ENCODE data around the gene NRCAM. TPM values are rescaled to one million over a fixed set of nuclear protein-coding genes. Genes with fewer than 3 reads are reported as not detected.
A peak's percentile ranks its signal among the peaks of the same experiment; 100 is the strongest.
"Not testable (repeated sequence)": the region's sequence is repeated elsewhere in the genome, so short reads cannot be mapped to it uniquely, and the experiment has no call there.

The NRCAM gene
- total RNA-seq: 0.26 and 0.51 TPM in 2 replicates

DNA sequence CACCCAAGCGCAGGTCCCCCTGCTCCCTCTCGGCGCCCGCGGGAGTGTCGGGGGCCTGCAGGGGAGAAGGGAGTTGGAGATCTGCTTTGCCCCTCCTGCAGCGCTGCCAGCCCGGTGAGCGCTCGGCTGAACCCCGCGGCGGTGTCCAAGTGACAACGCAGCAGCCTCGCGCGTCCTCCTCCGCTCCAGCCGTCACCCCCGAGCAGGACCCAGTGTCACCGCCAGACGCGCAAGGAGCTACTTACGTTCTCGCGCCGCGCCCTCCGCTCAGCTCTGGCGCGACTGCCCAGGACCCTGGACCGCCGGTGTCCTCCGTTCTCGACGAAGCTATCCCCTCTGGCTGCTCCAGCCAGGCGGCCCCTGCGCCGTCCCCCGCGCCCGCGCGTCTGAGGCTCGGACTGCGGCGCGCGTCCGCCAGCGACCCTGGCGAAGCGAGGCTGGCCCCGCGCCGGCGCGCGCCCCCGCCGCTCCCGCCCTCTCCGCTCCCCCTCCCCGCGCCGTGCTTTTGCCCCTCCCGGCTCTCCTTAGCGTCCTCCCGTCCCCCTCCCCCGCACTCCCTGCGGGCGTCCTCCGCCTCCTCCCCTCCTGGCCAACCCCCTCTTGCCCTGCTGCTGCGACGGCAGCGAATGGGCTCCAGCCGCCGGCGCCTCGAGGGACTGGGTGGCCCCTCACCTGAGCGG lies at the start of gene NRCAM:
Gene NRCAM, minus strand, starts transcription at position 439 of the 680 bp plus-strand sequence. CDS start 216,372 bp downstream, outside the sequence.
- Histone ChIP-seq H3K27me3 (ENCODE audit: control insufficient read depth, insufficient read depth, low read length) (peaks cover 22% of the 10 kb centered on the region), H3K4me3 (ENCODE audit: low read depth, low read length) (peak within 1 kb of the TSS; percentile 36), H3K36me3 (ENCODE audit: control insufficient read depth, insufficient read depth, low read length) (no peaks in the 10 kb centered on the region)
- DNase-seq (ENCODE audit: low read depth) (no peak), FAIRE-seq (no peak)
- TF ChIP-seq, protein P1, sequence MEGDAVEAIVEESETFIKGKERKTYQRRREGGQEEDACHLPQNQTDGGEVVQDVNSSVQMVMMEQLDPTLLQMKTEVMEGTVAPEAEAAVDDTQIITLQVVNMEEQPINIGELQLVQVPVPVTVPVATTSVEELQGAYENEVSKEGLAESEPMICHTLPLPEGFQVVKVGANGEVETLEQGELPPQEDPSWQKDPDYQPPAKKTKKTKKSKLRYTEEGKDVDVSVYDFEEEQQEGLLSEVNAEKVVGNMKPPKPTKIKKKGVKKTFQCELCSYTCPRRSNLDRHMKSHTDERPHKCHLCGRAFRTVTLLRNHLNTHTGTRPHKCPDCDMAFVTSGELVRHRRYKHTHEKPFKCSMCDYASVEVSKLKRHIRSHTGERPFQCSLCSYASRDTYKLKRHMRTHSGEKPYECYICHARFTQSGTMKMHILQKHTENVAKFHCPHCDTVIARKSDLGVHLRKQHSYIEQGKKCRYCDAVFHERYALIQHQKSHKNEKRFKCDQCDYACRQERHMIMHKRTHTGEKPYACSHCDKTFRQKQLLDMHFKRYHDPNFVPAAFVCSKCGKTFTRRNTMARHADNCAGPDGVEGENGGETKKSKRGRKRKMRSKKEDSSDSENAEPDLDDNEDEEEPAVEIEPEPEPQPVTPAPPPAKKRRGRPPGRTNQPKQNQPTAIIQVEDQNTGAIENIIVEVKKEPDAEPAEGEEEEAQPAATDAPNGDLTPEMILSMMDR (IDR thresholded peaks at IDR 0.05; ENCODE audit: insufficient read depth, low read length, severe bottlenecking): no peak

DNA sequence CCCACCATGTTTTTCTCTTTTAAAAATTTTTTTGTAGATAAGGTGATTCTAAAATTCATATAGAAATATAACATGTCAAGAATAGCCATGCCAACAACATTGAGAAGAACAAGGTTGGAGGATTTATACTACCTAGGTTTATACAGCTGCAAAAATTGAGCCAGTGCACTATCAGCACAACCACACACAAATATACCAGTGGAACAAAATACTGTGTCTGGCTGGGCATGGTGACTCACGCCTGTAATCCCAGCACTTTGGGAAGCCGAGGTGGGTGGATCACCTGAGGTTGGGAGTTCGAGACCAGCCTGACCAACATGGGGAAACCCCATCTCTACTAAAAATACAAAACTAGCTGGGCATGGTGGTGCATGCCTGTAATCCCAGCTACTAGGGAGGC lies 48.3 kb upstream of the NRCAM start:
- H3K27me3 ChIP-seq (ENCODE audit: control insufficient read depth, insufficient read depth, low read length); H3K4me3 ChIP-seq (ENCODE audit: low read depth, low read length); FAIRE-seq; H3K36me3 ChIP-seq (ENCODE audit: control insufficient read depth, insufficient read depth, low read length); DNase-seq (ENCODE audit: low read depth): not testable (repeated sequence)

DNA sequence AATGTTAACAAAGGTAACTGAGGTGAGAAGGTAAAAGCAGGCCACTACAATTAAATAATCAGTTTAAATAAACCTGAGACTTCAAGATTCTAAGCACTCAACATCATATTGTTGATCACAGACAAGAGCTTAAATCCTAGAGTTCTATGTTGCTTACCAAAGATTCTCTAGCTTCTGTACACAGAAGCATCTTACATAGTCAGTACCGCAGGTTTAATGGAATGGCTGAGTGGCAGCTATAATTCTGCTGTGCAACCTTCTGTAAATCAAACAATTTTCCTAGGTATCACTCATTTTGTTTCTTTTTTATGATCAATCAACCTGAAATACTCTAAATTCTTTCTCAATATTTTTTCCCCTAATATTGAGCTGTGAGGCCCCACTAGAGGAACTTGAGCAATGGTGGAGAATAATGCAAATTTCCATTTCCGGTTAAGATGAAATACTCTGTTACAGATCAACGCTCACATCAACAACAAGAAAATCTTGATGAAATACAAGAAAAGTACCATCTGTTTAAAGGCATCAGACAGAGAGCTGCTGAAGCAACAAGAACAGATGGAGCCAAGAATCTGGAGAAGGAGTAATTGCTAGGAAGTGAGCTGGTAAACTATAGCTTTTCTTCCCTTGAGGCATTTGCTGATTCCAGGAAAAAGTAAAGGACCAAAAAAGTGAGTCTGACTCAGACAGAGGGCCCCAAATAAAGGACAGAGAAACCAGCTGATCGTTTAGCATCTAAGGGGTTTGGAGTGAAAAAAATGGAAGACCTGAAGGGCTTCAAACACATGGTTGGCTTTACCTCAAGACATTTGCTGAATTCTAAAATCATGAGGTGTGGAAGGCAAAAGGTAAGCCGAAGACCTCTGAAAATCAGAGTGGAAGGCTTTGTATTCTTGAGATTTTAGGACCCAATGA lies 47.1 kb upstream of the NRCAM start:
- Histone ChIP-seq H3K36me3 (ENCODE audit: control insufficient read depth, insufficient read depth, low read length) (peaks cover 1% of the 10 kb centered on the region), H3K27me3 (ENCODE audit: control insufficient read depth, insufficient read depth, low read length) (no peaks in the 10 kb centered on the region), H3K4me3 (ENCODE audit: low read depth, low read length) (no peak overlapping the region)
- FAIRE-seq (no peak), DNase-seq (ENCODE audit: low read depth) (no peak)
- TF ChIP-seq, protein P1 (IDR thresholded peaks at IDR 0.05; ENCODE audit: insufficient read depth, low read length, severe bottlenecking): no peak

DNA sequence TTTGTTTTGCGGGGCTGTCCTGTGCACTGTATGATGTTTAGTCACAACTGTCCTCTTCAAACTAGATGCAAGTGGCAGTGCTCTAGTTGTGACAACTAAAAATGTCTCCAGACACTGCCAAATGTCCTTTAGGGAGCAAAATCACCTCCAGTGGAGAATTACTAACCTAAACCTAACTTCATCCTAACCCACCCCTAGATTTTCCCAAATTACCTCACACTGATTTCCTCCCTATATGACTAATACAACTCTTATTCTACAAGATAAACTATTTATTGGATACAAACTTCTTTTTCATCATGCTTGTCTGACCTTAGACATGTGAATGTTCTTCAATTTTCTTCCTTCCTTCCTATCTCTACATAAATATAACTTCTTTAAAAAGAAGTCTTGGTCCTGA lies 43.3 kb upstream of the NRCAM start:
- TF ChIP-seq, protein P1 (IDR thresholded peaks at IDR 0.05; ENCODE audit: insufficient read depth, low read length, severe bottlenecking): no peak
- no peaks in the 10 kb centered on the region for H3K36me3 ChIP-seq (ENCODE audit: control insufficient read depth, insufficient read depth, low read length)
- no peak overlapping the region for H3K4me3 ChIP-seq (ENCODE audit: low read depth, low read length)
- no peaks in the 10 kb centered on the region for H3K27me3 ChIP-seq (ENCODE audit: control insufficient read depth, insufficient read depth, low read length)
- DNase-seq (ENCODE audit: low read depth): peak; percentile 21
- FAIRE-seq: no peak

DNA sequence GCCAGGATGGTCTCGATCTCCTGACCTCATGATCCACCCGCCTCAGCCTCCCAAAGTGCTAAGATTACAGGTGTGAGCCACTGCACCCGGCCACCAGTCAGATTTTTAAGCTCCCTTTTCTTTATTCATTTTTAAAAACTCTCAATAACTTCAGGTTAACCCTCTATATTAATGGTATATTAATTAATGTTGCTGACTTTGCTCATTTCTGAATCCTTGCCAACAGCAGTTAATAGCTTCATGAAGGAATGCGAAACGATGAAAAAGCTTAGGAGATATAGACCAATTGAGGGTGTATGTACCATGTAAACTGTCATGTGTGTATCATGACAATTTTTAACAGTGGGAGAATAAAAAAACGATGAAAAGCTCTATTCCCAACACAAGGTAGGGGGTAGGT lies 42.2 kb upstream of the NRCAM start:
- H3K4me3 ChIP-seq (ENCODE audit: low read depth, low read length): no peak overlapping the region
- no peak for DNase-seq (ENCODE audit: low read depth)
- TF ChIP-seq, protein P1 (IDR thresholded peaks at IDR 0.05; ENCODE audit: insufficient read depth, low read length, severe bottlenecking): no peak
- H3K27me3 ChIP-seq (ENCODE audit: control insufficient read depth, insufficient read depth, low read length): no peaks in the 10 kb centered on the region
- peaks cover 3% of the 10 kb centered on the region for H3K36me3 ChIP-seq (ENCODE audit: control insufficient read depth, insufficient read depth, low read length)
- FAIRE-seq: no peak

DNA sequence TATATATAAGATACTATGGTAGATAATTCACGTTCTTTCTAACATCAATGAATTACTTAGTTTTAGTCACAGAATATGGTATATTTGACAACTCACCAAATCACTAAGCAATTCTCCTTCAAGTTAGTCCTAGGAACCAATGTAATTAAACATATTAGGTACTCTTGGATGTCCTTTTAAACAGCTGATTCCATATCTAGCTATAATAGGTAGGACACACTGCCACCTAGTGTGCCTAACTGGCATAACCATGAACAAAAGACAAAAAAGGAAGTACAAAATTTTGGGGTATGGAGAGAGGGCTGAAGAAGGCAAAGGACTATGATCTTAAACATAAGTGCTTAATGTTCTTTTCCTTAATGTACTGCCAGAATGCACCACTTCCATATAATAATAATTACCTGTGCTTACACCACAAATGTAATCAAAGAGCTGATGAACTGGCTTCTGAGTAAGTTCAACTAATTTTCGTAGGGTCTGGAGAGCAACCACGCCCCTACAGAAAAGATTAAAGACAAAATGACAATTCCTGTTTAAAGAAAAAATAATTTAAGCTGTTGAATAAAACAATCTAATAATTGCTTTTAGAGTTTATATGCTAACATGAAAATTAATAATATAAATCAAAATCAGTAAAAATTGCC lies 41.0 kb upstream of the NRCAM start:
- H3K27me3 ChIP-seq (ENCODE audit: control insufficient read depth, insufficient read depth, low read length): no peaks in the 10 kb centered on the region
- DNase-seq (ENCODE audit: low read depth) (peak; percentile 52), FAIRE-seq (no peak)
- TF ChIP-seq, protein P1 (IDR thresholded peaks at IDR 0.05; ENCODE audit: insufficient read depth, low read length, severe bottlenecking): peak; percentile 57
- peaks cover 3% of the 10 kb centered on the region for H3K36me3 ChIP-seq (ENCODE audit: control insufficient read depth, insufficient read depth, low read length)
- H3K4me3 ChIP-seq (ENCODE audit: low read depth, low read length): no peak overlapping the region
